ENCODE results near the gene BTBD9.

DNA sequence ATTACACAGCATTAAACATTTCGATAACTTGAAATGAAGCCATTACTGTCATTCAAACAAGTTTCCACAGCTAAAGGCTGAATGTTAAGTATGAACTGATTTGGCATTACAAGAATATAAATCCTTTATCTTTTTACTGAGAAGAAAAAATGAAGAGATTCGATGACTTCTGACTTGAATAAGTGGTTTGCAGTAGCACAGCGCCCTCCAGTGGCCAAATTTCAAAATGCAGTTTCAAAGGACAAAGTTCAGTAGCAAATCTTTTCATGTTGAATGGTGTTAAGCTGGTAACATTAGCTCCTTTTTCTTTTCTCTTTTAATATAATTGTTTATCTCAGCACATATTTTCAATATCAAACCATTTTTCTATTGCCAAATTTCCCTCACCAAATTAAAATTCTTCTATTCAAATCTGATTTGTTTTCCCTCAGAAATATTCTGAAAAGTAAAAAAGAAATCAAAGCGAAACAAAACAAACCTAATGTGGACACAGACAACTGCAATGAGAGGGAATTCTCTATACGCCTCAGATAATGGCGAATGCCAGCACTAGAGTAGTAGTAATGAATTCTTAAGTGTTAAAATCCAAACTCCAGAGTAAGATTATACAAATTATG is 145.7 kb downstream of the BTBD9 start:
- TF ChIP-seq ELF1 (tag; IDR thresholded peaks at IDR 0.05) (no peak), NFATC3 (IDR thresholded peaks at IDR 0.05) (no peak), ZNF263 (CRISPR knock-in tag; IDR thresholded peaks at IDR 0.05; ENCODE audit: borderline replicate concordance) (no peak), ZNF24 (IDR thresholded peaks at IDR 0.05) (no peak), NFYB (IDR thresholded peaks at IDR 0.05; ENCODE audit: extremely low read depth, insufficient read length) (no peak), RCOR1 (IDR thresholded peaks at IDR 0.05; ENCODE audit: borderline replicate concordance in 1 of 2, low read depth in 2 of 2, low read length in 2 of 2) (no peak)
- TF ChIP-seq, protein P1, sequence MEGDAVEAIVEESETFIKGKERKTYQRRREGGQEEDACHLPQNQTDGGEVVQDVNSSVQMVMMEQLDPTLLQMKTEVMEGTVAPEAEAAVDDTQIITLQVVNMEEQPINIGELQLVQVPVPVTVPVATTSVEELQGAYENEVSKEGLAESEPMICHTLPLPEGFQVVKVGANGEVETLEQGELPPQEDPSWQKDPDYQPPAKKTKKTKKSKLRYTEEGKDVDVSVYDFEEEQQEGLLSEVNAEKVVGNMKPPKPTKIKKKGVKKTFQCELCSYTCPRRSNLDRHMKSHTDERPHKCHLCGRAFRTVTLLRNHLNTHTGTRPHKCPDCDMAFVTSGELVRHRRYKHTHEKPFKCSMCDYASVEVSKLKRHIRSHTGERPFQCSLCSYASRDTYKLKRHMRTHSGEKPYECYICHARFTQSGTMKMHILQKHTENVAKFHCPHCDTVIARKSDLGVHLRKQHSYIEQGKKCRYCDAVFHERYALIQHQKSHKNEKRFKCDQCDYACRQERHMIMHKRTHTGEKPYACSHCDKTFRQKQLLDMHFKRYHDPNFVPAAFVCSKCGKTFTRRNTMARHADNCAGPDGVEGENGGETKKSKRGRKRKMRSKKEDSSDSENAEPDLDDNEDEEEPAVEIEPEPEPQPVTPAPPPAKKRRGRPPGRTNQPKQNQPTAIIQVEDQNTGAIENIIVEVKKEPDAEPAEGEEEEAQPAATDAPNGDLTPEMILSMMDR (IDR thresholded peaks at IDR 0.05 in 2 of 3, conservative IDR thresholded peaks at IDR 0.05 in 1 of 3; ENCODE audit: insufficient read depth in 2 of 3, low read depth in 1 of 3, low read length in 3 of 3) = peak; percentile 69 to 97 (median 82)
- TF ChIP-seq, protein P2, sequence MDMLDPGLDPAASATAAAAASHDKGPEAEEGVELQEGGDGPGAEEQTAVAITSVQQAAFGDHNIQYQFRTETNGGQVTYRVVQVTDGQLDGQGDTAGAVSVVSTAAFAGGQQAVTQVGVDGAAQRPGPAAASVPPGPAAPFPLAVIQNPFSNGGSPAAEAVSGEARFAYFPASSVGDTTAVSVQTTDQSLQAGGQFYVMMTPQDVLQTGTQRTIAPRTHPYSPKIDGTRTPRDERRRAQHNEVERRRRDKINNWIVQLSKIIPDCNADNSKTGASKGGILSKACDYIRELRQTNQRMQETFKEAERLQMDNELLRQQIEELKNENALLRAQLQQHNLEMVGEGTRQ (CRISPR knock-in tag; IDR thresholded peaks at IDR 0.05) = no peak
- TF ChIP-seq, protein P3, sequence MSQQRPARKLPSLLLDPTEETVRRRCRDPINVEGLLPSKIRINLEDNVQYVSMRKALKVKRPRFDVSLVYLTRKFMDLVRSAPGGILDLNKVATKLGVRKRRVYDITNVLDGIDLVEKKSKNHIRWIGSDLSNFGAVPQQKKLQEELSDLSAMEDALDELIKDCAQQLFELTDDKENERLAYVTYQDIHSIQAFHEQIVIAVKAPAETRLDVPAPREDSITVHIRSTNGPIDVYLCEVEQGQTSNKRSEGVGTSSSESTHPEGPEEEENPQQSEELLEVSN (IDR thresholded peaks at IDR 0.05; ENCODE audit: borderline replicate concordance in 1 of 2, extremely low read depth in 1 of 2, insufficient read depth in 1 of 2, insufficient read length in 1 of 2, low read depth in 1 of 2, low read length in 1 of 2, poor library complexity in 1 of 2, severe bottlenecking in 1 of 2) = no peak
